SK-N-SH (cell line): Measurements from ENCODE around the gene FIGN. TPM values are rescaled to one million over a fixed set of nuclear protein-coding genes. Genes with fewer than 3 reads are reported as not detected.

Experiments used
- CTCF ChIA-PET: fragments of 300-600, 350-600 bp; formaldehyde crosslinking; extraction: SDS; loops from one replicate; lab custom pipeline; 2021; lab: Yijun Ruan, JAX
- POLR2A ChIA-PET: fragments of 350-600 bp; sonication (Branson Sonifier 250); formaldehyde crosslinking; extraction: SDS; loops from one replicate; lab custom pipeline; 2020; ENCODE audit warnings: antibody characterized with exemption, inconsistent platforms; lab: Yijun Ruan, JAX
- DNase-seq: peaks from one replicate; pipeline ENCODE4 v3.0.0; 2012
- H2AFZ ChIP-seq: fragments of 200-600 bp; sonication (generic); 2 replicates; pipeline ENCODE4 v1.8.1; 2016; ENCODE audit warnings: antibody characterized with exemption, mild to moderate bottlenecking, low read depth
- H3F3A ChIP-seq: fragments of 200-600 bp; sonication (generic); replicated peaks from 2 replicates; pipeline ENCODE3; 2016; ENCODE audit warnings: antibody characterized with exemption, mild to moderate bottlenecking; ENCODE audit not compliant: insufficient read depth
- H3K27ac ChIP-seq, 2 experiments: fragments of 200-500 bp in 1 of 2; fragments of 200-600 bp in 1 of 2; sonication (Bioruptor generic) in 1 of 2; sonication (generic), shearing (Covaris generic) in 1 of 2; 2 replicates each; pipeline versions ENCODE4 v1.5.1 to v1.6.1; 2014 to 2016; ENCODE audit warnings: low read depth in 2 of 2, inconsistent platforms in 1 of 2, low read length in 1 of 2, mild to moderate bottlenecking in 1 of 2, mixed read lengths in 1 of 2
- H3K27me3 ChIP-seq: fragments of 200-600 bp; sonication (generic), shearing (Covaris generic); 2 replicates; pipeline ENCODE4 v1.6.1; 2016; ENCODE audit warnings: mixed run types; ENCODE audit not compliant: insufficient read depth
- H3K36me3 ChIP-seq, 2 experiments: fragments of 200-500 bp in 1 of 2; fragments of 200-600 bp in 1 of 2; sonication (Bioruptor generic) in 1 of 2; sonication (generic) in 1 of 2; replicated peaks in 1 of 2; 2 replicates each; pipeline versions ENCODE3 to v1.5.1; 2014 to 2016; ENCODE audit warnings: low read length in 1 of 2, mild to moderate bottlenecking in 1 of 2; ENCODE audit not compliant: insufficient read depth in 2 of 2, control insufficient read depth in 1 of 2
- H3K4me1 ChIP-seq, 2 experiments: fragments of 200-500 bp in 1 of 2; fragments of 200-600 bp in 1 of 2; sonication (Bioruptor generic) in 1 of 2; sonication (generic), shearing (Covaris generic) in 1 of 2; 2 replicates each; pipeline versions ENCODE4 v1.5.1 to v1.6.1; 2014 to 2016; ENCODE audit warnings: low read depth in 1 of 2, low read length in 1 of 2, mixed run types in 1 of 2; ENCODE audit not compliant: insufficient read depth in 2 of 2, control insufficient read depth in 1 of 2
- H3K4me2 ChIP-seq: fragments of 200-600 bp; sonication (generic), shearing (Covaris generic); 2 replicates; pipeline ENCODE4 v1.6.1; 2017; ENCODE audit warnings: mixed run types
- H3K4me3 ChIP-seq, 2 experiments: fragments of 200-500 bp in 1 of 2; fragments of 200-600 bp in 1 of 2; sonication (Bioruptor generic) in 1 of 2; sonication (generic), shearing (Covaris generic) in 1 of 2; 2 replicates each; pipeline versions ENCODE4 v1.5.1 to v1.8.1; 2014 to 2016; ENCODE audit warnings: low read depth in 2 of 2, inconsistent platforms in 1 of 2, low read length in 1 of 2, mild to moderate bottlenecking in 1 of 2, mixed read lengths in 1 of 2, moderate library complexity in 1 of 2
- H3K79me2 ChIP-seq: fragments of 200-600 bp; sonication (generic); 2 replicates; pipeline ENCODE4 v1.8.1; 2017; ENCODE audit warnings: mild to moderate bottlenecking; ENCODE audit not compliant: insufficient read depth
- H3K9ac ChIP-seq: fragments of 200-600 bp; sonication (generic); 2 replicates; pipeline ENCODE4 v1.6.1; 2017; ENCODE audit warnings: mixed run types
- H3K9me2 ChIP-seq: fragments of 200-600 bp; sonication (generic); 2 replicates; pipeline ENCODE4 v1.6.1; 2017; ENCODE audit warnings: mixed run types
- H3K9me3 ChIP-seq: fragments of 200-600 bp; sonication (generic); 2 replicates; pipeline ENCODE4 v1.6.1; 2017; ENCODE audit warnings: mixed run types, mild to moderate bottlenecking, moderate library complexity
- H4K20me1 ChIP-seq: fragments of 200-600 bp; sonication (generic); 2 replicates; pipeline ENCODE4 v1.6.1; 2017; ENCODE audit warnings: mild to moderate bottlenecking, mixed run types; ENCODE audit not compliant: insufficient read depth
- CTCF ChIP-seq: fragments of 200-600 bp; sonication (generic); IDR thresholded peaks from 2 replicates; pipeline ENCODE4 v1.6.1; 2017; ENCODE audit warnings: antibody characterized with exemption, mild to moderate bottlenecking, moderate library complexity
- FOXJ3 ChIP-seq: sonication (generic); formaldehyde crosslinking; IDR thresholded peaks from 2 replicates; pipeline ENCODE4 v1.5.1; 2020; ENCODE audit warnings: mild to moderate bottlenecking, missing genetic modification reagents
- FOXM1 ChIP-seq: IDR thresholded peaks from 2 replicates; pipeline ENCODE4 v1.4.0; 2012; ENCODE audit warnings: low read depth, mild to moderate bottlenecking
- GABPA ChIP-seq: IDR thresholded peaks from 2 replicates; pipeline ENCODE4 v1.4.0; 2012; ENCODE audit warnings: low read depth, mild to moderate bottlenecking
- IRF3 ChIP-seq: fragments of 150-350 bp; IDR thresholded peaks from 2 replicates; pipeline ENCODE4 v1.6.1; 2016; ENCODE audit warnings: mild to moderate bottlenecking, low read depth, low read length
- MAX ChIP-seq: IDR thresholded peaks from 2 replicates; pipeline ENCODE4 v1.4.0; 2012; ENCODE audit warnings: low read depth
- MEF2A ChIP-seq: IDR thresholded peaks from 2 replicates; pipeline ENCODE4 v1.4.0; 2012; ENCODE audit warnings: low read depth, borderline replicate concordance
- PBX3 ChIP-seq: IDR thresholded peaks from 2 replicates; pipeline ENCODE4; 2012
- POLR2AphosphoS5 ChIP-seq: IDR thresholded peaks from 2 replicates; pipeline ENCODE4 v1.6.1; 2012; ENCODE audit warnings: low read depth, low read length
- RAD21 ChIP-seq: IDR thresholded peaks from 2 replicates; pipeline ENCODE4 v1.6.1; 2012; ENCODE audit warnings: mild to moderate bottlenecking, low read length
- RCOR1 ChIP-seq: fragments of 150-350 bp; IDR thresholded peaks from 2 replicates; pipeline ENCODE4 v1.6.1; 2017; ENCODE audit warnings: antibody characterized with exemption, low read length
- REST ChIP-seq: IDR thresholded peaks from 2 replicates; pipeline ENCODE4 v1.6.1; 2012; ENCODE audit warnings: mild to moderate bottlenecking, low read depth, low read length, moderate library complexity
- RFX5 ChIP-seq: IDR thresholded peaks from 2 replicates; pipeline ENCODE4 v1.6.1; 2012; ENCODE audit warnings: mild to moderate bottlenecking, improper control_type of control experiment, low read length
- SIN3A ChIP-seq: IDR thresholded peaks from 2 replicates; pipeline ENCODE4 v1.6.1; 2012; ENCODE audit warnings: low read depth, mild to moderate bottlenecking, low read length, moderate library complexity, borderline replicate concordance
- USF1 ChIP-seq: IDR thresholded peaks from 2 replicates; pipeline ENCODE4 v1.4.0; 2012; ENCODE audit warnings: low read depth, borderline replicate concordance
- USF2 ChIP-seq: fragments of 150-350 bp; IDR thresholded peaks from 2 replicates; pipeline ENCODE4 v1.6.1; 2017; ENCODE audit warnings: antibody characterized with exemption, low read length, low read depth, borderline replicate concordance
- YY1 ChIP-seq: IDR thresholded peaks from 2 replicates; pipeline ENCODE4 v1.4.0; 2012; ENCODE audit warnings: low read depth, mild to moderate bottlenecking
- WGBS: methylation state at CpG from one replicate; pipeline ENCODE4 v1.1.6; 2017; ENCODE audit warnings: low lambda C conversion rate; 5-methylcytosine and 5-hydroxymethylcytosine counted together
- polyA plus RNA-seq, 3 experiments: library from polyadenylated mRNA; depleted of rRNA; stranded (reverse); fragments of >200 nt; gene quantifications; 2 replicates each; pipeline ENCODE4 v1.2.3, GENCODE V29; 2012

The FIGN gene
- polyA plus RNA-seq, 1 of the 3 experiments (the other 2 are of a cell fraction), result 0.74 TPM

- Histone ChIP-seq H3K27ac (no peak overlapping the region), H3K4me2 (no peak overlapping the region), H3K79me2 (no peaks in the 10 kb centered on the region), H3K27me3 (no peaks in the 10 kb centered on the region), H2AFZ (no peak overlapping the region), H3K9me2 (no peaks in the 10 kb centered on the region), H3K4me3 (no peak overlapping the region), H3K4me1 (no peaks in the 10 kb centered on the region), H4K20me1 (no peaks in the 10 kb centered on the region), H3K36me3 (no peaks in the 10 kb centered on the region), H3F3A (no peaks in the 10 kb centered on the region), H3K9ac (no peak overlapping the region), H3K9me3 (no peaks in the 10 kb centered on the region)
- ChIA-PET POLR2A (no interaction called here), CTCF (interaction anchor here (0.6 kb wide), 1 partner anchor 182 kb away, joined by 3 read pairs; no protein-coding TSS in a partner anchor)
- 58% methylated on average over 3 of the region's 4 CpGs for WGBS
- DNase-seq, result no peak
- TF ChIP-seq RFX5 (no peak), REST (no peak), MEF2A (no peak), IRF3 (no peak), RCOR1 (no peak), PBX3 (no peak)
Observed at GRCh38 chr2:163756588-163756987, 20.8 kb upstream of the FIGN start.

GRCh38 chr2:163755366-163755765 lies 19.6 kb upstream of the FIGN start:
- Histone ChIP-seq H3K27ac (no peak overlapping the region), H3K9ac (no peak overlapping the region), H4K20me1 (no peaks in the 10 kb centered on the region), H3K36me3 (no peaks in the 10 kb centered on the region), H3K9me2 (no peaks in the 10 kb centered on the region), H3K9me3 (no peaks in the 10 kb centered on the region), H3K27me3 (no peaks in the 10 kb centered on the region), H3K4me3 (no peak overlapping the region), H2AFZ (no peak overlapping the region), H3K79me2 (no peaks in the 10 kb centered on the region), H3F3A (no peaks in the 10 kb centered on the region), H3K4me1 (no peaks in the 10 kb centered on the region), H3K4me2 (no peak overlapping the region)
- CTCF ChIA-PET, result no interaction called here
- DNase-seq, result no peak
- POLR2A ChIA-PET, result no interaction called here
- TF ChIP-seq YY1, result no peak
- no peak for TF ChIP-seq SIN3A
- no peak for TF ChIP-seq MAX
- TF ChIP-seq USF1, result no peak
- TF ChIP-seq FOXM1, result no peak
- no peak for TF ChIP-seq RFX5
- no peak for TF ChIP-seq RAD21
- TF ChIP-seq POLR2AphosphoS5, result no peak
- TF ChIP-seq USF2, result no peak
- no peak for TF ChIP-seq FOXJ3 (CRISPR knock-in tag)
- no peak for TF ChIP-seq CTCF
- no peak for TF ChIP-seq PBX3
- TF ChIP-seq RCOR1, result no peak
- no peak for TF ChIP-seq GABPA
- WGBS, result 77% methylated on average over 2 of the region's 2 CpGs
